Activated naive CD8-positive, alpha-beta T cell treated with anti-CD3 and anti-CD28 coated beads, Interleukin-2, amount 50 U/mL, for 24 hours (primary cell): ENCODE data around the gene DLL3.
A peak's percentile ranks its signal among the peaks of the same experiment; 100 is the strongest.

Experiments used
- ATAC-seq: fragments of 150-1000 bp; cut with Tn5 transposase; one replicate; pipeline ENCODE4 v1.10.0; 2021
- DNase-seq: peaks from one replicate; pipeline ENCODE4 v3.0.0; 2021
- H3K27ac Mint-ChIP-seq: one replicate; pipeline ENCODE4 v1.8.0; 2021; ENCODE audit warnings: mild to moderate bottlenecking, mixed read lengths
- H3K27me3 Mint-ChIP-seq: one replicate; pipeline ENCODE4 v1.8.0; 2021; ENCODE audit warnings: mixed read lengths
- H3K36me3 Mint-ChIP-seq: one replicate; pipeline ENCODE4 v1.8.0; 2021; ENCODE audit warnings: low read depth, mixed read lengths
- H3K4me1 Mint-ChIP-seq: one replicate; pipeline ENCODE4 v1.8.0; 2021; ENCODE audit warnings: mixed read lengths
- H3K4me3 Mint-ChIP-seq: one replicate; pipeline ENCODE4 v1.8.0; 2021; ENCODE audit warnings: mild to moderate bottlenecking, moderate library complexity, mixed read lengths
- H3K9me3 Mint-ChIP-seq: one replicate; pipeline ENCODE4 v1.8.0; 2021; ENCODE audit warnings: mixed read lengths

The DLL3 gene

GRCh38 chr19:39497996-39498797 lies 550 bp upstream of the DLL3 start:
- DNase-seq (peak; percentile 41), ATAC-seq (peak; percentile 37)
- no peaks in the 10 kb centered on the region for H3K9me3 Mint-ChIP-seq
- no peaks in the 10 kb centered on the region for H3K36me3 Mint-ChIP-seq
- H3K4me1 Mint-ChIP-seq, result peaks cover 18% of the 10 kb centered on the region
- peak overlapping the region; percentile 8 for H3K27ac Mint-ChIP-seq
- peaks cover 41% of the 10 kb centered on the region for H3K27me3 Mint-ChIP-seq
- H3K4me3 Mint-ChIP-seq, result peak overlapping the region; percentile 59

DNA sequence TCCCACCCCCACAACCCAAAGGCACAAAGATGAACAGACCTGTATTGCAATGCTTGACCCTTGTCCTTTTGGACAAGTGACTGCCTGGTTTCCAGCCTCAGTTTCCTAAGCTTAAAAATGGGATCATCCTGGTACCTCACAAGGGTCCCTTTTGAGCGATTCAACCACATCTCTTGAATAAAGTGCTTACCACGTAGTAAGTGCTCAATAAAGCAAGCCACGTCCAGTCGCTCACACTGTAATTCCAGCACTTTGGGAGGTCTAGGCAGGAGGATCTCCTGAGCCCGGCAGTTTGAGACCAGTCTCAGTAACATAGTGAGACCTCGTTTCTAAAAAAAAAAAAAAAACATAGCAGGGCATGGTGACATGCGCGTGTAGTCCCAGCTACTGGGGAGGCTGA lies 1.2 kb downstream of the DLL3 start:
- DNase-seq (no peak), ATAC-seq (no peak)
- Mint-ChIP-seq H3K9me3 (no peaks in the 10 kb centered on the region), H3K36me3 (no peaks in the 10 kb centered on the region), H3K4me1 (peaks cover 19% of the 10 kb centered on the region), H3K4me3 (peak overlapping the region; percentile 63), H3K27me3 (peaks cover 57% of the 10 kb centered on the region), H3K27ac (no peak overlapping the region)

GRCh38 chr19:39500543-39500942 lies 1.8 kb downstream of the DLL3 start:
- Mint-ChIP-seq H3K27me3 (peaks cover 59% of the 10 kb centered on the region), H3K36me3 (no peaks in the 10 kb centered on the region)

GRCh38 chr19:39501340-39501739 lies 2.6 kb downstream of the DLL3 start:
- H3K27me3 Mint-ChIP-seq, result peaks cover 59% of the 10 kb centered on the region
- no peak for ATAC-seq
- H3K36me3 Mint-ChIP-seq, result peaks cover under 1% of the 10 kb centered on the region

More at GRCh38 chr19:39500543-39500942, 1.8 kb downstream of the DLL3 start:
- ATAC-seq, result no peak
- no peak overlapping the region for H3K4me3 Mint-ChIP-seq
- H3K4me1 Mint-ChIP-seq, result peaks cover 20% of the 10 kb centered on the region
- DNase-seq, result no peak
- no peaks in the 10 kb centered on the region for H3K9me3 Mint-ChIP-seq
- H3K27ac Mint-ChIP-seq, result no peak overlapping the region

DNA sequence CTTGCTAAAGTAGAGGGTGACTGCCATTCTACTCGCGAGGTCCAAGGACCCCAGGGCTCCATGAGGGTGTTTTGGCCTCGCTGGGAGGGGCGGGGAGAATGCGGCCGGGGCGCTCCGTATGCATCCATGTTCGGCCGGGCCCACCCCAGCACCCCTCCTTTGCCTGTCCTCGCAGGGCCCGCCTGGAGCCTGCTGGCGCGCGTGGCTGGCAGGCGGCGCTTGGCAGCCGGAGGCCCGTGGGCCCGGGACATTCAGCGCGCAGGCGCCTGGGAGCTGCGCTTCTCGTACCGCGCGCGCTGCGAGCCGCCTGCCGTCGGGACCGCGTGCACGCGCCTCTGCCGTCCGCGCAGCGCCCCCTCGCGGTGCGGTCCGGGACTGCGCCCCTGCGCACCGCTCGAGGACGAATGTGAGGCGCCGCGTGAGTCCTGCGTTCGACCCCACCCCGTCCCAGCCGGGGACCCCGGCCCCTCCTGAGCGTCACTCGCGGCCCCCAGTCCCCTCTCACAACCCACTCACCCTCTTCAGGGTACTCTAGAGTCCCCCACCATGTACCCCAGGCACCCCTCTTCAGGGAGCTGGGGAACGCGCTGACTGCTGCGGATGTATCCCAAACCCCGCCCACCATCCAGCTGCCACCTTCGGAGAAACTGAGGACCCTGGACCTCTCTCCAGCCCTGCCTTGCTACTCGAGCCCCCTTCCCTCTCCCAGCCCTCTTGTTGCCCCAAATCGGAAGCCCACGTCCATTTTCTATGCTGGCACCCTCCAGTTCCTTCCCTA lies 4.1 kb downstream of the DLL3 start:
- peak; percentile 82 for DNase-seq

More at GRCh38 chr19:39501340-39501739, 2.6 kb downstream of the DLL3 start:
- peaks cover 22% of the 10 kb centered on the region for H3K4me1 Mint-ChIP-seq
- no peak overlapping the region for H3K27ac Mint-ChIP-seq
- DNase-seq, result no peak
- no peak overlapping the region for H3K4me3 Mint-ChIP-seq
- H3K9me3 Mint-ChIP-seq, result no peaks in the 10 kb centered on the region

DNA sequence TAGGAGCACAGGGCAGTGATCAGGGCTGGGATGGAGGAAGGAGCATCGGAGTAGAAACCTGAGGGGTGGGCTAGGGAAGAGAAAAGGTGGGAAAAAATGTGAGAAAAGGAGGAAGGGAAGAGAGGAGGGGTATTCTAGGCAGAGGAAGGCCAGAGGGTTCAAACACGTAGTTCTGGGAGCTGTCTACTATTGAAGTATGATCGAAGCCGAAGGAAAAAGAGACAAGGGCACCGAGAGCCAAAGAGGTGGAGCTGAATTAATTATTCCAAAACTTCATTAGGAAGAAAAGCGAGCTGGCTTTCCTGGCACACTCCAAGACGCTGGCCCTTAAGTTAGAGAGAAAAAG lies 7.8 kb downstream of the DLL3 start:
- no peak overlapping the region for H3K27ac Mint-ChIP-seq

More for the DNA sequence above, 4.1 kb downstream of the DLL3 start:
- Mint-ChIP-seq H3K9me3 (no peaks in the 10 kb centered on the region), H3K4me3 (peak overlapping the region; percentile 9), H3K4me1 (peaks cover 32% of the 10 kb centered on the region), H3K36me3 (peaks cover 2% of the 10 kb centered on the region), H3K27ac (peak overlapping the region; percentile 56), H3K27me3 (peaks cover 65% of the 10 kb centered on the region)
- ATAC-seq, result peak; percentile 34

DNA sequence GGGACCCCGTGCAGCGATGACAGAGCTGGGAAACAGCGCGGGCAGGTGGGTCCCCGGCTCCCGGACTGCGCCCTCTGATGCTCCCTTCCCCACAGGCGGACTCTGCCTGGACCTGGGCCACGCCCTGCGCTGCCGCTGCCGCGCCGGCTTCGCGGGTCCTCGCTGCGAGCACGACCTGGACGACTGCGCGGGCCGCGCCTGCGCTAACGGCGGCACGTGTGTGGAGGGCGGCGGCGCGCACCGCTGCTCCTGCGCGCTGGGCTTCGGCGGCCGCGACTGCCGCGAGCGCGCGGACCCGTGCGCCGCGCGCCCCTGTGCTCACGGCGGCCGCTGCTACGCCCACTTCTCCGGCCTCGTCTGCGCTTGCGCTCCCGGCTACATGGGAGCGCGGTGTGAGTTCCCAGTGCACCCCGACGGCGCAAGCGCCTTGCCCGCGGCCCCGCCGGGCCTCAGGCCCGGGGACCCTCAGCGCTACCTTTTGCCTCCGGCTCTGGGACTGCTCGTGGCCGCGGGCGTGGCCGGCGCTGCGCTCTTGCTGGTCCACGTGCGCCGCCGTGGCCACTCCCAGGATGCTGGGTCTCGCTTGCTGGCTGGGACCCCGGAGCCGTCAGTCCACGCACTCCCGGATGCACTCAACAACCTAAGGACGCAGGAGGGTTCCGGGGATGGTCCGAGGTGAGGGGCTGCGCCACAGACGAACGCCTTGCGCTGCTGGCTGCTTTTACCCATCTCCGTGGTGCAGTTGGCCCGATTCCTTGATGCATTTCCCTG lies 8.4 kb downstream of the DLL3 start:
- H3K4me1 Mint-ChIP-seq, result peaks cover 22% of the 10 kb centered on the region
- ATAC-seq, result peak; percentile 85
- peak; percentile 70 for DNase-seq
- peaks cover 48% of the 10 kb centered on the region for H3K27me3 Mint-ChIP-seq
- H3K4me3 Mint-ChIP-seq, result peak overlapping the region; percentile 80
- peaks cover 2% of the 10 kb centered on the region for H3K36me3 Mint-ChIP-seq
- peak overlapping the region; percentile 42 for H3K27ac Mint-ChIP-seq
- H3K9me3 Mint-ChIP-seq, result no peaks in the 10 kb centered on the region

More for the DNA sequence above, 7.8 kb downstream of the DLL3 start:
- ATAC-seq, result no peak
- DNase-seq, result no peak
- Mint-ChIP-seq H3K9me3 (no peaks in the 10 kb centered on the region), H3K36me3 (peaks cover 2% of the 10 kb centered on the region), H3K4me1 (peaks cover 22% of the 10 kb centered on the region), H3K4me3 (peak overlapping the region; percentile 45), H3K27me3 (peaks cover 46% of the 10 kb centered on the region)

- Mint-ChIP-seq H3K36me3 (peaks cover 2% of the 10 kb centered on the region), H3K27me3 (peaks cover 49% of the 10 kb centered on the region), H3K4me3 (peak overlapping the region; percentile 80), H3K9me3 (no peaks in the 10 kb centered on the region), H3K27ac (peak overlapping the region; percentile 42), H3K4me1 (peaks cover 22% of the 10 kb centered on the region)
- DNase-seq (no peak), ATAC-seq (no peak)
These were observed 9.1 kb downstream of the DLL3 start for GRCh38 chr19:39507715-39508364.

- Mint-ChIP-seq H3K4me1 (peaks cover 19% of the 10 kb centered on the region), H3K4me3 (no peak overlapping the region), H3K36me3 (peaks cover 2% of the 10 kb centered on the region), H3K9me3 (no peaks in the 10 kb centered on the region), H3K27me3 (peaks cover 51% of the 10 kb centered on the region), H3K27ac (no peak overlapping the region)
- no peak for ATAC-seq
- no peak for DNase-seq
These were observed 9.9 kb downstream of the DLL3 start for GRCh38 chr19:39508629-39509028.

DNA sequence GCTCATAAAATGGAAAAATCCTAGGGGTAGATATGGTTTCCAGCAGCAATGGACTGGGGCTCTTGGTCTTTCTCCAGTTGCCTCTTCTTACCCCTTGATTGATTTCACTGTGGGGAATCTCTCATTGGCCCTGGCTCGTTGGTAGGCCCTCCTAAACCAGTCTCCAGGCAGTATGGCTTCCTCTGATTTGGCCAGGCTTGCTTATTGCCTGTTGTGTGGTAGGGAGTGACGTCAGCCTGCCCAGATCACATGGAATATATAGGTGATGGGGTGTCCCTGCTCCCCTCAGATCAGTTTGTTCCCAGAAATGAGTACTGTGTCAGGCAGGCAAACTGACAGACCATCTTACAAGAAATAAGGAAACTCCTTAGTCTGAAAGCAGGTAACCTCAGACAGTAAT lies 10.5 kb downstream of the DLL3 start:
- no peak overlapping the region for H3K4me3 Mint-ChIP-seq
- H3K36me3 Mint-ChIP-seq, result peaks cover 2% of the 10 kb centered on the region
- H3K27me3 Mint-ChIP-seq, result peaks cover 52% of the 10 kb centered on the region
- DNase-seq (no peak), ATAC-seq (no peak)
- no peak overlapping the region for H3K27ac Mint-ChIP-seq
- peaks cover 19% of the 10 kb centered on the region for H3K4me1 Mint-ChIP-seq
- no peaks in the 10 kb centered on the region for H3K9me3 Mint-ChIP-seq

DNA sequence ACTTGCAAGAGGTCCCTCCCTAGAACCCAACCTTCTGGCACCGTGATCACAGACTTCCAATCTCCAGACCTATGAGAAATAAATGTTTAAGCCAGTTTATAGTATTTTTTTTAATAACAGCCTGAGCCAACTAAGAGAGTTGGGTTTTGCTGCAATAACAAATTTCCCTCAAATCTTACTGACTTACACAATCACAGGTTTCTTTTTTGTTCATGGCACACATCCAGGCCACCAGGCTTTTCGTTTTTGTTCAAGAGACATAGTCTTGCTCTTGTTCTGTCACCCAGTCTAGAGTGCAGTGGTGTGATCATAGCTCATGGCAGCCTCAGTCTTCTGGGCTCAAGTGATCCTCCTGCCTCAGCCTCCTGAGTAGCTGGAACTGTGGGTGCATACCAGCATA lies 14.2 kb downstream of the DLL3 start:
- Mint-ChIP-seq H3K4me3 (no peak overlapping the region), H3K27ac (no peak overlapping the region), H3K27me3 (peaks cover 56% of the 10 kb centered on the region), H3K4me1 (peaks cover 13% of the 10 kb centered on the region), H3K36me3 (no peaks in the 10 kb centered on the region), H3K9me3 (no peaks in the 10 kb centered on the region)
- ATAC-seq, result no peak
- no peak for DNase-seq

DNA sequence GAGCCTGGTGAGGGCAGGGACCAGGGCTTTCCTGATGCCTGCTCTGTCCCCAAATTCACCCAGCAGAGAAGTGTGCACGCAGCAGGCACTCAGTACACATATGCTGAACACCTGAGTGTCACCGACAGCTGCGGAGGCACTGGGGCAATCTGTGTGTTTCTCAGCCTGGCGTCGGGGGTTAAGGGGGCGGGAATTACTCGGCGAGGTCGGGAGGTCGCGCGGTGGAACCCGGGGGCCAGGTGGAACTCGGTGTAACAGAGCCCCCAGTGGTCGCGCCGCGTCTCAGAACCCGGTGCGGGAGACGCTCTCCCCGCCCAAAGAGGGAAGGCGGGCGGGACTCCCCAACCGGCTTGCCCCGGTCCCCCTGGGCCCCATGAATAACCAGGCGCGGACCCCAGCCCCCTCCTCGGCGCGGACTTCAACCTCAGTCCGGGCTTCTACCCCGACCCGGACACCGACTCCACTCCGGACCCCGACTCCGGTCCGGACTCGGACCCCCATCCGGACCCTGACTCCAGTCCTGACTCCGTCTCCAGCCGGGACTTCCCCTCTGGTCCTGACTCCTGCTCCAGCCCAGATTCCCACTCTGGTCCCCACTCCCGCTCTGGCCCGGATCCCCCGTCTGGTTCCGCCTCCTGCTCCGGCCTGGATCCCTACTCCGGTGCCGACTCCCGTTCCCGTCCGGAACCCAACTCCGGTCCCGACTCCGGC lies 16.2 kb downstream of the DLL3 start, which contains the start of gene SELENOV:
TSS of gene SELENOV (plus strand) at position 300 of the 711 bp plus-strand sequence. CDS start at position 374, 74 bp downstream.
- peaks cover 8% of the 10 kb centered on the region for H3K4me1 Mint-ChIP-seq
- DNase-seq (peak; percentile 34), ATAC-seq (peak; percentile 50)
- no peaks in the 10 kb centered on the region for H3K36me3 Mint-ChIP-seq
- peak within 1 kb of the TSS; percentile 64 for H3K4me3 Mint-ChIP-seq
- H3K9me3 Mint-ChIP-seq, result no peaks in the 10 kb centered on the region
- H3K27me3 Mint-ChIP-seq, result peaks cover 48% of the 10 kb centered on the region
- no peak within 1 kb of the TSS for H3K27ac Mint-ChIP-seq

- H3K27me3 Mint-ChIP-seq, result peaks cover 45% of the 10 kb centered on the region
- H3K4me1 Mint-ChIP-seq, result peaks cover 8% of the 10 kb centered on the region
- H3K27ac Mint-ChIP-seq, result no peak overlapping the region
These were observed 16.9 kb downstream of the DLL3 start for GRCh38 chr19:39515551-39516191.

More at GRCh38 chr19:39515551-39516191, 16.9 kb downstream of the DLL3 start:
- no peaks in the 10 kb centered on the region for H3K36me3 Mint-ChIP-seq
- no peak for DNase-seq
- H3K4me3 Mint-ChIP-seq, result peak overlapping the region; percentile 64
- no peak for ATAC-seq
- H3K9me3 Mint-ChIP-seq, result no peaks in the 10 kb centered on the region
